ENCODE measurements around the gene ABCA9. TPM values are rescaled to one million over a fixed set of nuclear protein-coding genes. Genes with fewer than 3 reads are reported as not detected.

Gene ABCA9
- total RNA-seq, 1 experiment from 2014 or later, result not detected

DNA sequence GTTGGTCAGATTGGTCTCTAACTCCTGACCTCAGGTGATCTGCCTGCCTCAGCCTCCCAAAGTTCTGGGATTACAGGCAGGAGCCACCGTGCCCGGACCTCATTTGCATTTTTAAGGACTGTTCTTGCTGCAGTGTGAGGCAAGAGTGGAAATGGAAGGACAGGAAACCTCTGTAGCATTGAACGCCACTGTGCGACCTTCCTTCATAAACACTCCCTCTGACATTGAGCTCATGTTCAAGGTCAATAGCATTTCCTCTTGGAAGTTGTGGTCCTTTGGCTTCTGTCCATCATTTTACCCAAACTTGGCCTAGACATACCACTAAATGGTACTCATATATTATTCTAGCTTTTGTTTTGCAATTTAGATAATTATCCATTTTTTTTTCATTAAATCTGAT lies 72.8 kb downstream of the ABCA9 start:
- Mint-ChIP-seq H3K4me1 (peaks cover 2 to 9% of the 10 kb centered on the region in 2 experiments; a peak in 3 of 4 replicates), H3K27ac (no peak overlapping the region), H3K36me3 (ENCODE audit: insufficient read depth in 1 of 3, low read depth in 3 of 3) (no peaks in the 10 kb centered on the region), H3K9me3 (no peaks in the 10 kb centered on the region), H3K4me3 (no peak overlapping the region), H3K27me3 (ENCODE audit: low read depth) (no peaks in the 10 kb centered on the region)
- no peaks in the 10 kb centered on the region for H3K27me3 ChIP-seq (ENCODE audit: insufficient read depth, low read length)
- no peak overlapping the region for H2BK120ac ChIP-seq (ENCODE audit: low read depth, low read length, poor library complexity, severe bottlenecking)
- no peak overlapping the region for H2BK5ac ChIP-seq (ENCODE audit: insufficient read length, low read length)
- H3T11ph ChIP-seq (ENCODE audit: low read length), result no peak overlapping the region
- no peak overlapping the region for H3K4ac ChIP-seq (ENCODE audit: low read depth, low read length)
- H3K23me2 ChIP-seq (ENCODE audit: insufficient read length, low read depth, low read length, poor library complexity, severe bottlenecking), result no peaks in the 10 kb centered on the region
- H3K14ac ChIP-seq (ENCODE audit: insufficient read depth, low read length), result no peak overlapping the region
- TF ChIP-seq, protein P1, sequence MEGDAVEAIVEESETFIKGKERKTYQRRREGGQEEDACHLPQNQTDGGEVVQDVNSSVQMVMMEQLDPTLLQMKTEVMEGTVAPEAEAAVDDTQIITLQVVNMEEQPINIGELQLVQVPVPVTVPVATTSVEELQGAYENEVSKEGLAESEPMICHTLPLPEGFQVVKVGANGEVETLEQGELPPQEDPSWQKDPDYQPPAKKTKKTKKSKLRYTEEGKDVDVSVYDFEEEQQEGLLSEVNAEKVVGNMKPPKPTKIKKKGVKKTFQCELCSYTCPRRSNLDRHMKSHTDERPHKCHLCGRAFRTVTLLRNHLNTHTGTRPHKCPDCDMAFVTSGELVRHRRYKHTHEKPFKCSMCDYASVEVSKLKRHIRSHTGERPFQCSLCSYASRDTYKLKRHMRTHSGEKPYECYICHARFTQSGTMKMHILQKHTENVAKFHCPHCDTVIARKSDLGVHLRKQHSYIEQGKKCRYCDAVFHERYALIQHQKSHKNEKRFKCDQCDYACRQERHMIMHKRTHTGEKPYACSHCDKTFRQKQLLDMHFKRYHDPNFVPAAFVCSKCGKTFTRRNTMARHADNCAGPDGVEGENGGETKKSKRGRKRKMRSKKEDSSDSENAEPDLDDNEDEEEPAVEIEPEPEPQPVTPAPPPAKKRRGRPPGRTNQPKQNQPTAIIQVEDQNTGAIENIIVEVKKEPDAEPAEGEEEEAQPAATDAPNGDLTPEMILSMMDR (conservative IDR thresholded peaks at IDR 0.05), result no peak
- no peaks in the 10 kb centered on the region for H3K79me1 ChIP-seq (ENCODE audit: insufficient read depth, low read depth, low read length, poor library complexity, severe bottlenecking)
- no peak overlapping the region for H3K23ac ChIP-seq (ENCODE audit: insufficient read length, low read depth, low read length)
- no peaks in the 10 kb centered on the region for H3K9me3 ChIP-seq (ENCODE audit: control insufficient read depth, low read depth, low read length)
- no peak for DNase-seq
- no peak overlapping the region for H4K91ac ChIP-seq (ENCODE audit: insufficient read length, low read depth, low read length)
- H2BK20ac ChIP-seq (ENCODE audit: low read depth, low read length, poor library complexity, severe bottlenecking), result no peak overlapping the region
- H4K20me1 ChIP-seq (ENCODE audit: control insufficient read depth, insufficient read depth, insufficient read length), result no peaks in the 10 kb centered on the region
- H2AFZ ChIP-seq (ENCODE audit: low read length), result no peak overlapping the region
- H3K18ac ChIP-seq (ENCODE audit: insufficient read length, low read depth, low read length), result no peak overlapping the region
- no peak overlapping the region for H4K8ac ChIP-seq (replicated peaks; ENCODE audit: insufficient read length, low read depth, low read length)
- no CpG with 5 or more reads among the region's 4 CpGs for WGBS (ENCODE audit: extremely low coverage, insufficient read length, low lambda C conversion rate)
- H2BK12ac ChIP-seq (ENCODE audit: insufficient read length, low read depth, low read length), result no peak overlapping the region
- H2AK5ac ChIP-seq (ENCODE audit: insufficient read length, low read length), result no peak overlapping the region
- H2BK15ac ChIP-seq (ENCODE audit: low read depth, low read length), result no peak overlapping the region
- no peak overlapping the region for H3K56ac ChIP-seq (ENCODE audit: insufficient read length, low read depth, low read length)
- H3K27ac ChIP-seq (ENCODE audit: insufficient read length, low read depth, low read length), result no peak overlapping the region
- H3K4me2 ChIP-seq (ENCODE audit: insufficient read depth, insufficient read length, low read length), result no peak overlapping the region
- H3K9ac ChIP-seq (ENCODE audit: extremely low read depth, insufficient read length, low read length), result no peak overlapping the region
- H3K79me2 ChIP-seq (ENCODE audit: insufficient read depth, low read length), result no peaks in the 10 kb centered on the region
- H3K4me1 ChIP-seq (ENCODE audit: insufficient read depth, low read length), result no peaks in the 10 kb centered on the region
- H4K5ac ChIP-seq (ENCODE audit: insufficient read length, low read depth, low read length), result no peak overlapping the region

All from H9 (cell line).